Activated CD8-positive, alpha-beta memory T cell treated with anti-CD3 and anti-CD28 coated beads for 1 hour (primary cell): ENCODE measurements around the gene MAX.
"Not testable (repeated sequence)": the region's sequence is repeated elsewhere in the genome, so short reads cannot be mapped to it uniquely, and the experiment has no call there.

ENCODE experiments used
- DNase-seq, 2 donors: peaks; one replicate each; pipeline ENCODE4 v3.0.0-alpha.2; 2020; ENCODE audit warnings: low read depth in 1 of 2; ENCODE audit errors: extremely low read depth in 1 of 2

MAX gene

DNA sequence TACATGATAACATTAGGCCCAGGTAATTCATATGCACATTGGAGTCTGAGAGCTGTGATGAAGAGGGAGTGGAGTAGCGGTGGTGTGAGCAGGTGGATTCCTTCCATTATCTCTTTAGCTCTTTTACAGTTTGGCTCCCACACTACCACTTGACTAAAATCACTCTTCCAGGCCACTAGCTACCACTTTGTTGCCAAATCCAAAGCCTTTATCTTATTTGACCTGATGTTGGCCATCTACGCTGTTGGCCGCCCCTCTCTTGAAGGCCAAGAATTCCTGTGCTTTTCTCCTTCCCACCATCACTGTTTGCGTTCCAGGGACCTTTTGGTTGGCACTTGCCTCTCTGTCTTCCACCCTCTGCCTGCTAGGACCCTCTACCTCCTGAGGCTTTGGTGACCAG, 4.0 kb upstream of the MAX start:
- DNase-seq = no peak

GRCh38 chr14:65104791-65105190, 2.5 kb upstream of the MAX start:
- no peak for DNase-seq

GRCh38 chr14:65103150-65103760, 938 bp upstream of the MAX start:
- DNase-seq = no peak

GRCh38 chr14:65101631-65102440, 481 bp downstream of the MAX start:
- DNase-seq = peak in 1 of 2 donors; percentile 30

DNA sequence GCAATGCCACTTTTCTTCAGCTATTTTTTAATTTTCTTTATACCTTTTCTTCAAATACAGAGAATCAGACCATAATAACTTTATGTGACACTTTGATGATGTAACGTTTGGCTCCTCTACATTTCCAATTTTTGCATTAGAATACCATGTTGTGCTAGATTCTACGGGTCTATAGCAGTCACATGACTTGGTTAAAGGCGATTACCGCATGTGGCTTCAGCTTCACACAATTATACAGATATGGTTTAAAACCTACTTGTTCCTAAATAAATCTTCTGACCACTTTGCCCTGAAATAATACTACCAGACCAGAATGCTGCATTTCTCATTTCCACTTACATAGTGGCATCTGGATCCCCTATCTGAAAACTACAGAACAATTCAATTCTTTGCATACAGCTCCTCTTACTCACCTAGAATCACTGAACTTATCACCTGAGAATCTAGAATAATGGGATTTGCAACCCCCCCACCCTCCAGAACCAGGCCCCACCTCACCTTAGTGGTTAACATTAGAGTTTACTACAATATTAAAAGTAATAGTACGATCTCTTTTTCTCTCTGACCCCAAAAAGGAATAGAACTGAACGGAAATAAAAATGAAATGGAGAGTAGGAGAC, 1.3 kb downstream of the MAX start:
- DNase-seq = no peak

- no peak for DNase-seq
These were observed 3.7 kb downstream of the MAX start for GRCh38 chr14:65098586-65098985.

DNA sequence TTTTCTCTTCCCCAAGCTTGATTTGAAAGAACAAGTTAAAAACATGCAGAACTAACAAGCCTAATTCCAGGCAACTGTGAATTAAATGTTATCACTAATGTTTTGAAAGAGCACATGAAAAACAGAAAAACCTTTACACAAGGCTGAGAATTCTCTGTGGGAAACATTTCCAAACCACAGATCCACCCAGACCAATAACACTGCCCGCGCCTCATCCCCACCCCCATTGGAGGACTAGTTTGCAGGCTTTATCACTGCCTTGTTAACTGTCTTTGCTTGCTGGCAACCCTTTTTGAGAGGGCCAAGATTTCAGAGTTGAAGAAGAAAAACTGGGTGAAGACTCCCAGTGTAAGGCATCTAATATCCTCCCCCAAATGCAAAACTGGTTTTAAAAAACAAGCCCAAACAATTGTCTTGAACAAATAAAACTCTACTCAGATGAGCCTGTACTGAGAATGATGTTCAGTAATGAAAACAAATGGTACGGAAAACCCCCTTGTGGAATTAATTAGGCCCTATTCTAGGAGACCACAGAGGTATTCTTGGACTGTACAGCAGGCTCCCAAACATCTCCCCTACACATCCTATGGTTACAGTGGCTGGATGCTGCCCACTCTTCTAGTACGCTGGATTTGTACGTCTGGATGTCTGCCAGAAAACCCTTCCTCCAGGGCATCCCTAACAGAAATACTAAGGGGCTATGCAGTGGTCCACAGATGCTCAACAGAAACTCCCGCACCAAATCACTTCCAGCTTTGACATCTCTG, 5.8 kb downstream of the MAX start:
- no peak for DNase-seq

DNA sequence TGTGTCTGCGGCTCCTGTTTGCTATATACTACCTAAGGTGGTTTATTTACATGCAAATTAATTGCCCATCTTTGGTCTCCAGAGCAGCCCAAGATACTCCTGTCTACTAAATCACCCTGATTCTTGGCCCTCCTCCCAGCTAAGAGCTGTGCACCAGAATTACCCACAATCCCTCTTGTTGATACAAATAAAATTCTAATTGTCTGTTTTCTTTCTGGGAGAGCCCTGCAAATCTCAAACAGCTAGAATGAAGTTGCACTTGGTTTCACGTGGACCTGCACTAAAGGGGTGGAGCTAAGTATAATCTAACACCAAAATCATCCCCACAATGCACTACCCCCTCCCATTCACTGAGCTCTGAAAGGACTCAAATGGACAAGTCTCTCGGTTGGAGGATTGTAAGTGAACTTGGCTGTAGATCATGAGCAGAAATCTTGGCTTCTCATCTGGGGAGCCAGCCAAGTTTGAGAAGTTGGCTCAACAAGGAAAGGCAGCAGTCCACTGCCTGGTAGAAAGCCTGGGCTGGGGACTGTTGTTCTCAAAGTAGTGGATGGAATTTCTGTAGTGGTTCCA, 6.6 kb downstream of the MAX start:
- DNase-seq = no peak

DNA sequence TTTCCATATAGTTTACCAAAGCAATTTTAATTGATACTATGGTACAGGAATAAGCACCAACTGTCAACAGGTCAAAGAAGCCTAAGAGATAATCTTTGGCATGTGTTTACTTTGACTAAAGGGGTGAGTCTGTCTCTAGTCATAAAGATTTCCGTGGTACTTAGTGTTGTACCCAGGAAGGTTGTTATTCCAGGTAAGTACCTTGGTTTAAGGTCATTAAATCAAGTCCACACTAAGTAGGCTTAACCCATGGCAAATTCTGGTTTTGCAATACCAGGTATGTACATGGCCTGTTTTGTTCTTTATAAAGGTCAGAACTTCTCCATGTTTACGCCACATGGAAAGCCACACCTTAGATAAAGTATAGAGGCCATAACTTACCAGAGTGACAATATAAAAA, 10.0 kb downstream of the MAX start:
- no peak for DNase-seq

DNA sequence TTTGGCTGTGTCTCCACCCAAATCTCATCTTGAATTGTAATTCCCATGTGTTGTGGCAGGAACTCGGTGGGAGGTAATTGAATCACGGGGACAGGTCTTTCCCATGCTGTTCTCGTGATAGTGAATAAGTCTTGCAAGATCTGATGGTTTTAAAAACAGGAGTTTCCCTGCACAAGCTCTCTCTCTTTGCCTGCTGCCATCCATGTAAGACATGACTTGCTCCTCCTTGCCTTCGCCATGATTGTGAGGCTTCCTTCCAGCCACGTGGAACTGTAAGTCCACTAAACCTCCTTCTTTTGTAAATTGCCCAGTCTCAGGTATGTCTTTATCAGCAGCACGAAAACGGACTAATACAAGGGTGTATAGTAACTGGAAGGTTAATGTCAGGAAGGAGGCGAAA, 14.5 kb downstream of the MAX start:
- DNase-seq = not testable (repeated sequence)

DNA sequence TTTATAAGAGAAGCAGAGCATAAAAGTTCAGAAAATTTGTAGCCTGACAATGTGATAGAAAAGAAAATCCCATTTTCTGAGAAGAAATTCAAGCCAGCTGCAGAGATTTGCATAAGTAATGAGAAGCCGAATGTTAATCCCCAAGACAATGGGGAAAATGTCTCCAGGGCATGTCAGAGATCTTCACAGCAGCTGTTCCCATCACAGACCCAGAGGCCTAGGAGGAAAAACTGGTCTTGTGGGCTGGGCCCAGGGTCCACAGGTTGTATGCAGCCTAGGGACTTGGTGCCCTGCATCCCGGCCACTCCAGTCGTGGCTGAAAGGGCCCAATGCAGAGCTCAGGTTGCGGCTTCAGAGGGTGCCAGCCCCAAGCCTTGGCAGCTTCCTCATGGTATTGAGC, 15.6 kb downstream of the MAX start:
- DNase-seq = not testable (repeated sequence)

DNA sequence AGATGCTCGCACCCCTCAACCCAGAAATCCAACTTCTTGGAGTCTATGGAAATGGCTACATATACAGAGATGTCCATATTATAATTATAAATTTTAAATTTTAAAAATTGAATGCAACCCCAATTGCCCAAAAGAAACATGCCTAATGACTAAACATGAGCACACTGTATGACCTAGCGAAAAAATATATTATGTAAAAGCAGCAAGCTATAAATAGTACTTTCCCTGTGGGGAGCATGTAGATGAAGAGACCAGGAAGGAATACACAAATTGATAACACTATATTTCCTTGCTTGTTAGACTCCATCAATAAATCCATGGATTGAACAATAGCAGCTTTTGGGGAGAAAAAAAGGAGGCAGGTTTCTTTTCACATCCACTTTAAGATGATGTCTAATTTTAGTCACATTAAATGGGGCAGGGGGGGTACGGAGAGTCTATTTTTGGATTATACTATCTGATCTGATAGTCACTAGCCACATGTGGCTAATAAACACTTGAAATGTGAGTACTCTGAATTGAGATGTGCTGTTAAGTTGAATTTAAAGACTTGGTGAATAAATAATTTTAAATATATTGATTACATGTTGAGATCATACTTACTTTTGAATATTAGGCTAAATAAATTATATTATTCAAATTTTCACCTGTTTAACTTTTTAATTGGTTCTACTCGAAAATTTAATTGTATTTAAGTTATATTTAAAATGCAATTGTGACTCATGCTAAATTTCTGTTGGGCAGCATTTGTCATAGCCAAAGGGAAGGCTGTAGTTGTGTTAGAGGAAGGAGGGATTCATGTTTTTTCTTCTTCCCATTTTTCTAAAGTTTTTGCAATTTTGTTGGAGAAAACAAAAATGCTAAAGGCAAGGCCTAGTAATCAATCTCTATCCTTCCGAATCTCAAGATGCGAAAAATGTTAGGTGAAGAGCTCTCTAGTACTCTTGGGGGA, 17.5 kb downstream of the MAX start:
- DNase-seq = no peak

- no peak for DNase-seq
These were observed 19.4 kb downstream of the MAX start for GRCh38 chr14:65082930-65083329.

- DNase-seq = no peak
These were observed 21.2 kb downstream of the MAX start for GRCh38 chr14:65080960-65081747.

- no peak for DNase-seq
These were observed 22.5 kb downstream of the MAX start for GRCh38 chr14:65079768-65080167.

DNA sequence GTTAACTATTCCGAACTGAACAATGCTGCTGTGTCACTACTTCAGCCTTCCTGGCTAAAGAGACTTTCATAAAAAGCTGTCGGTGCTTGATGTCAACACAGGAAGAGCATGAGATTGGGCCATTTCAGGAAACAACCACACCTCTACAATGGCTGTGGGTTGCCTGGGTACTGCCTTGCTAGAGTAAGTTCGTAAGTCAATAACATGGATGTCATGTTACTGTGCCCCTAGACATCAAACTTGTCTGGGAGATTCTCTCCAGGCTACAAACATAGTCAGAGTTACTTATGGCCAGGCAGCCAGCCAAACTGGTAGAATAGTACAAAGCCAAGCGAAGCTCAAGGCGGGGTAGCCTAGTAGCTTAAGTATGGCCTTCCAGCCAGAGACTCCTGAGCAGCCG, 23.1 kb downstream of the MAX start:
- DNase-seq = no peak

- DNase-seq = no peak
These were observed 25.0 kb downstream of the MAX start for GRCh38 chr14:65077318-65077717.

DNA sequence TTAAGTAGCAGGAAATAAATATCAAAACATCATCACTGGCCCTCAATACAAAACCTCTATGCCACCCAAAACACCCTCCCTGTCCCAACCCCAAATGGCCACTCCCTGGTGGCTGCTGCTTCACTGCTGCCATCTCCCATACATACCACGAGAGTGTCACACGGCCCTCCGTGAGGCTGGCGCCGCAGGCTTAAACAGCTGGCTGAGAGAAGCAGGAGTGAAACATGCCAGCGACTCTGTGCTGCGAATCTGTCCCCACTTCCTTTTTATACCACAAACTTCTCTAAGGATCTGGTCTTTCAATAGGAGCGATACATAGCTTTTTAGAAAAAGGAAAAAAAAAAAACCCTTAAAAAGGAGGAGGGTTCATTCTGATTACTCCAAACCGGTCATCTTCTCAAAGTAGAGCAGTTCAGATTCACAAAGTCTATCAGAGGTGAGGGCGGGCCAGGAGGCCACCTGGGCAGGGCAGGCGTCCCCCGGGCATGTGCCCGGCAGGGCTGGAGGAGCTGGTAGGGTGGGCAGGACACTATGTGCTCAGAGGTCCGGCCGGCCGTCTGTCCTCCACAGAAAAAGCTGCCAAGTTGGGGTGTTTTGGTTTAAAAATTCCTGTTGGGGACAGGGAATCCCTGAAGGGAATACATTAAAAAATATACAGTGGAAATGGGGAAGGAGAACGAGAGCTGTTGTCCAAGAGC, 26.5 kb downstream of the MAX start:
- no peak for DNase-seq
